Esophagus squamous epithelium (tissue), 4 donors: ENCODE data around the gene NETO2.

ENCODE experiments used
- CTCF ChIP-seq, 6 experiments: fragments of 450-650 bp in 4 of 6; fragments of 200-600 bp in 2 of 6; sonication (generic) in 2 of 6; IDR thresholded peaks; one replicate each; pipeline ENCODE4 v1.5.1; 2016 to 2019; ENCODE audit warnings: antibody characterized with exemption in 6 of 6, mild to moderate bottlenecking in 4 of 6, moderate library complexity in 4 of 6
- POLR2A ChIP-seq, 4 donors: fragments of 450-650 bp; IDR thresholded peaks; one replicate each; pipeline ENCODE4 v1.6.1; 2017; ENCODE audit warnings: antibody characterized with exemption in 4 of 4, mild to moderate bottlenecking in 4 of 4, moderate library complexity in 3 of 4

GRCh38 chr16:47046726-47047523 lies 96.8 kb downstream of the NETO2 start:
- TF ChIP-seq CTCF (IDR thresholded peaks at IDR 0.05) (no peak), POLR2A (IDR thresholded peaks at IDR 0.05) (no peak)
